ENCODE results near the gene ADAM8.
"Not testable (repeated sequence)": the region's sequence is repeated elsewhere in the genome, so short reads cannot be mapped to it uniquely, and the experiment has no call there.

Gene ADAM8

GRCh38 chr10:133230387-133231195, 46.1 kb downstream of the ADAM8 start:
- no peak for DNase-seq (ENCODE audit: low spot score)

GRCh38 chr10:133230044-133230361, 46.7 kb downstream of the ADAM8 start, which contains the start of gene UTF1:
Gene UTF1 (plus strand): TSS chr10:133230217. CDS start chr10:133230289, 72 bp downstream.
- no peak for DNase-seq (ENCODE audit: low spot score)

- DNase-seq (ENCODE audit: low spot score): no peak
Observed at GRCh38 chr10:133229265-133230043, 47.2 kb downstream of the ADAM8 start.

- DNase-seq (ENCODE audit: low spot score): no peak
Observed at GRCh38 chr10:133227256-133227655, 49.4 kb downstream of the ADAM8 start.

GRCh38 chr10:133226251-133226808, 50.3 kb downstream of the ADAM8 start:
- DNase-seq (ENCODE audit: low spot score): no peak

GRCh38 chr10:133225707-133226191, 50.9 kb downstream of the ADAM8 start:
- DNase-seq (ENCODE audit: low spot score): no peak

GRCh38 chr10:133224756-133225372, 51.8 kb downstream of the ADAM8 start:
- DNase-seq (ENCODE audit: low spot score): no peak

- no peak for DNase-seq (ENCODE audit: low spot score)
Observed at GRCh38 chr10:133224076-133224475, 52.6 kb downstream of the ADAM8 start.

GRCh38 chr10:133221756-133222155, 54.9 kb downstream of the ADAM8 start:
- DNase-seq (ENCODE audit: low spot score): not testable (repeated sequence)

- DNase-seq (ENCODE audit: low spot score): no peak
Observed at GRCh38 chr10:133221331-133221730, 55.3 kb downstream of the ADAM8 start.

- DNase-seq (ENCODE audit: low spot score): no peak
Observed at GRCh38 chr10:133219782-133220181, 56.9 kb downstream of the ADAM8 start.

- no peak for DNase-seq (ENCODE audit: low spot score)
Observed at GRCh38 chr10:133218891-133219290, 57.8 kb downstream of the ADAM8 start.

- DNase-seq (ENCODE audit: low spot score): no peak
Observed at GRCh38 chr10:133217800-133218589, 58.7 kb downstream of the ADAM8 start.

GRCh38 chr10:133216776-133217175, 59.9 kb downstream of the ADAM8 start:
- no peak for DNase-seq (ENCODE audit: low spot score)

- DNase-seq (ENCODE audit: low spot score): no peak
Observed at GRCh38 chr10:133215586-133215985, 61.1 kb downstream of the ADAM8 start.

GRCh38 chr10:133214468-133215410, 61.9 kb downstream of the ADAM8 start:
- no peak for DNase-seq (ENCODE audit: low spot score)

- no peak for DNase-seq (ENCODE audit: low spot score)
Observed at GRCh38 chr10:133213641-133214467, 62.8 kb downstream of the ADAM8 start.

GRCh38 chr10:133212853-133213494, 63.7 kb downstream of the ADAM8 start:
- DNase-seq (ENCODE audit: low spot score): no peak

Measured in GM03348 (cell line).